Heart left ventricle (tissue), 16 donors: ENCODE measurements around the gene NEDD4L. TPM values are rescaled to one million over a fixed set of nuclear protein-coding genes. Genes with fewer than 3 reads are reported as not detected.
"Not testable (repeated sequence)": the region's sequence is repeated elsewhere in the genome, so short reads cannot be mapped to it uniquely, and the experiment has no call there.

Source experiments
- ATAC-seq, 4 donors: fragments of 200-7000 bp; cut with Tn5 transposase; one replicate each; pipeline ENCODE4 v1.9.1; 2020 to 2022; ENCODE audit warnings: moderate library complexity in 4 of 4, mild to moderate bottlenecking in 3 of 4, moderate number of reproducible peaks in 1 of 4
- DNase-seq, 5 donors: peaks; one replicate each; pipeline ENCODE4 v3.0.0-alpha.2; 2020
- H3K27ac ChIP-seq, 12 donors: fragments of 200-600 bp; sonication (generic) in 4 of 12; one replicate each; pipeline versions ENCODE4 v1.5.0 to v1.8.0; 2016 to 2022; ENCODE audit warnings: mild to moderate bottlenecking in 2 of 12
- H3K27me3 ChIP-seq, 9 donors: fragments of 200-600 bp; sonication (generic) in 2 of 9; one replicate each; pipeline versions ENCODE4 v1.5.1 to v1.8.0; 2016 to 2022; ENCODE audit warnings: mild to moderate bottlenecking in 3 of 9
- H3K36me3 ChIP-seq, 9 donors: fragments of 200-600 bp; sonication (generic) in 2 of 9; one replicate each; pipeline versions ENCODE4 v1.5.0 to v1.8.0; 2018 to 2022; ENCODE audit warnings: mild to moderate bottlenecking in 2 of 9
- H3K4me1 ChIP-seq, 12 donors: fragments of 200-600 bp; sonication (generic) in 4 of 12; one replicate each; pipeline versions ENCODE4 v1.5.0 to v1.8.0; 2016 to 2022; ENCODE audit warnings: mild to moderate bottlenecking in 3 of 12
- H3K4me3 ChIP-seq, 12 donors: fragments of 200-600 bp; sonication (generic) in 4 of 12; one replicate each; pipeline versions ENCODE4 v1.5.0 to v1.8.0; 2017 to 2022; ENCODE audit warnings: mild to moderate bottlenecking in 9 of 12, moderate library complexity in 4 of 12
- H3K9me3 ChIP-seq, 12 donors: fragments of 200-600 bp; sonication (generic) in 4 of 12; one replicate each; pipeline versions ENCODE4 v1.5.0 to v1.8.0; 2016 to 2022; ENCODE audit warnings: mild to moderate bottlenecking in 1 of 12
- CTCF ChIP-seq, 12 donors: fragments of 200-600 bp; sonication (generic) in 4 of 12; IDR thresholded peaks; one replicate each; pipeline versions ENCODE4 v1.5.0 to v1.8.0; 2018 to 2022; ENCODE audit warnings: antibody characterized with exemption in 12 of 12, mild to moderate bottlenecking in 5 of 12
- POLR2A ChIP-seq, 2 donors: fragments of 450-650 bp; IDR thresholded peaks; one replicate each; pipeline ENCODE4 v1.6.1; 2017; ENCODE audit warnings: antibody characterized with exemption in 2 of 2, mild to moderate bottlenecking in 2 of 2, moderate library complexity in 2 of 2
- WGBS, 4 donors: extraction: QIAGEN DNeasy Blood & Tissue Kit in 2 of 4; methylation state at CpG; one replicate each; pipeline versions ENCODE4 v1.1.5 to v1.1.7; 2013 to 2018; 5-methylcytosine and 5-hydroxymethylcytosine counted together
- intact Hi-C, 10 donors: fragments of 100-400 bp; cut with DNase I; formaldehyde crosslinking; loops; one replicate each; pipeline versions ENCODE4 v1.11.1 to v1.14.2; 2022
- polyA plus RNA-seq, 2 donors: library from polyadenylated mRNA; stranded (reverse); fragments of 200-250 nt; gene quantifications; one replicate each; pipeline ENCODE4 v1.2.3, GENCODE V29; 2013
- total RNA-seq, 9 donors: library from RNA; depleted of rRNA in 2 of 9; stranded (reverse); fragments of >200 nt in 2 of 9; fragmentation: NEBNext Ultra II Directional in 3 of 9; extraction: Animal tissue kit (Norgen Biotek cat#: 25700) in 3 of 9; gene quantifications; one replicate each; pipeline versions ENCODE4 v1.1.0 to v1.2.4, GENCODE V29; 2016 to 2023
- donor health status: ischemic (EF 13 %, LVEDD 7.1; RV severe dilation, severe dysfunction).
- donor health status: healthy with polysubstance abuse.
- donor health status: DM: no; HTN: yes; CAD: no.
- donor health status: DM: no; HTN: no; CAD: no.
- donor health status: ischemic (EF 25% LVEDD 6.9; RV normal size, moderate dysfunction).
- donor health status: ischemic (EF 25% LVEDD 5.7; RV mildly dilated, moderate dysfunction).
- donor health status: healthy.
- donor health status: DM: yes; HTN: yes; CAD: no.
- donor health status: ischemic (EF 35%, LVEDD 5.7; RV mildly dilated, moderate dysfunction).
- donor health status: nonischemic (EF 11% LVEDD 7.7; RV severe dilation, severe dysfunction).
- donor health status: DM: yes; HTN: yes; CAD: no.
- donor health status: PGD.
- donor health status: ischemic (EF 29% LVEDD 5.4; RV normal size, mild dysfunction).
- donor health status: nonischemic (EF 23%, LVEDD 6.1; RV moderate dilation, normal function).

The NEDD4L gene
- total and polyA plus RNA-seq, 11 donors: 14.7 to 64.1 (median 51.7) TPM

- ATAC-seq (no peak), DNase-seq (no peak)
- H3K36me3 ChIP-seq: no peaks in the 10 kb centered on the region
- TF ChIP-seq CTCF (IDR thresholded peaks at IDR 0.05): no peak
- no peak for TF ChIP-seq POLR2A (IDR thresholded peaks at IDR 0.05)
- H3K27me3 ChIP-seq: peaks cover 0 to 12% (median 0%) of the 10 kb centered on the region in 9 donors
- intact Hi-C loops: loop anchor here in 7 of 10 donors (5.0 to 10.0 kb wide), 7 partner anchors 75 to 447 kb away; partner anchors contain the start of gene NARS1 (in 5 of the 7)
- WGBS, 4 donors: 90 to 95% (median 93%) methylated on average over 3 of the region's 3 CpGs
- no peak overlapping the region for H3K27ac ChIP-seq
- H3K4me1 ChIP-seq: peaks cover 0 to 23% (median 7%) of the 10 kb centered on the region in 12 donors
- no peaks in the 10 kb centered on the region for H3K9me3 ChIP-seq
- no peak overlapping the region for H3K4me3 ChIP-seq
These were observed 3.5 kb downstream of the NEDD4L start for GRCh38 chr18:58047556-58047882.

GRCh38 chr18:58048081-58048642, 4.1 kb downstream of the NEDD4L start:
- DNase-seq: no peak
- H3K9me3 ChIP-seq: no peaks in the 10 kb centered on the region
- H3K4me1 ChIP-seq: peaks cover 0 to 18% (median 6%) of the 10 kb centered on the region in 12 donors
- WGBS, 4 donors: 92 to 95% (median 93%) methylated on average over 5 of the region's 5 CpGs
- H3K36me3 ChIP-seq: no peaks in the 10 kb centered on the region
- no peak overlapping the region for H3K4me3 ChIP-seq
- peaks cover 0 to 9% (median 0%) of the 10 kb centered on the region in 9 donors for H3K27me3 ChIP-seq
- intact Hi-C loops: loop anchor here in 7 of 10 donors (5.0 to 10.0 kb wide), 7 partner anchors 74 to 447 kb away; partner anchors contain the start of gene NARS1 (in 5 of the 7)
- TF ChIP-seq CTCF (IDR thresholded peaks at IDR 0.05) (no peak), POLR2A (IDR thresholded peaks at IDR 0.05) (no peak)
- ATAC-seq: no peak
- no peak overlapping the region for H3K27ac ChIP-seq

- intact Hi-C loops: loop anchor here in 7 of 10 donors (5.0 to 10.0 kb wide), 7 partner anchors 73 to 446 kb away; partner anchors contain the start of gene NARS1 (in 5 of the 7)
- WGBS, 4 donors: 87 to 93% (median 91%) methylated on average over 6 of the region's 6 CpGs
- H3K27ac ChIP-seq: no peak overlapping the region
These were observed 5.1 kb downstream of the NEDD4L start for GRCh38 chr18:58049000-58049688.

GRCh38 chr18:58050963-58051362, 6.9 kb downstream of the NEDD4L start:
- H3K27me3 ChIP-seq, H3K36me3 ChIP-seq, H3K4me3 ChIP-seq, H3K4me1 ChIP-seq, H3K27ac ChIP-seq, H3K9me3 ChIP-seq, intact Hi-C loops, ATAC-seq, DNase-seq: not testable (repeated sequence)
- WGBS, 4 donors: 92 to 99% (median 97%) methylated on average over 3 of the region's 3 CpGs

More at GRCh38 chr18:58049000-58049688, 5.1 kb downstream of the NEDD4L start:
- H3K9me3 ChIP-seq: no peaks in the 10 kb centered on the region
- peaks cover 0 to 9% (median 0%) of the 10 kb centered on the region in 9 donors for H3K27me3 ChIP-seq
- TF ChIP-seq CTCF (IDR thresholded peaks at IDR 0.05) (no peak), POLR2A (IDR thresholded peaks at IDR 0.05) (no peak)
- DNase-seq (no peak), ATAC-seq (no peak)
- H3K4me1 ChIP-seq: peaks cover 0 to 16% (median 6%) of the 10 kb centered on the region in 12 donors
- H3K36me3 ChIP-seq: no peaks in the 10 kb centered on the region
- H3K4me3 ChIP-seq: no peak overlapping the region
